Measurements from ENCODE around the gene CDC42BPB.

CDC42BPB gene

DNA sequence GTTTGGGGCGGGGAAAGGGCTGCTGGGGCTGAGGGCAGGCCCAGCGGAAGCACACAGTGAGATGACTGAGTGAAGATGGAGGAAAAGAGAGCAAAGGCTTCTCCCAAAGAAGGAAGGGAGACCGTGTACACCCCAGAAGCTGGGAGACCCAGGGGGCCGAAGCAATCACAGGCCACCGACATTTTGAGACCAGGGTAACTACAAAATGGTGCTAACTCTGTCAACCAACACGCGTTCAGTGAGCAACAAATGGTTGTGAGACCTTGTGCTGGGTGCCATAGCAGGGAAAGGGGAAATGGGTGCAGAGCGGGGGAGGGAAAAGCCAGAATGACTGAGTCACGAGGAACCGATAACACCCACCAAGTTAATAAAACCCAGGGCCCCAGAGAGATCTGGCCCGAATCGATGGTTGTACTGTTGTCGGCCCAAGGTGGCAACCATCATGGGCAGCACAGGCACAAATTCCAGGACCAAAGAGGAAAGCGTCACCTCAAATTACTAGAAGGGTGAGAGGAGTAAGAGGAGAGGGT, 50.3 kb downstream of the CDC42BPB start:
- no peak for DNase-seq
- H3K36me3 ChIP-seq (replicated peaks; ENCODE audit: insufficient read depth, low read length) = no peaks in the 10 kb centered on the region
- H4K20me1 ChIP-seq (ENCODE audit: insufficient read depth, low read length) = no peaks in the 10 kb centered on the region
- no peak overlapping the region for H2AFZ ChIP-seq (ENCODE audit: low read length)
- H3K4me3 ChIP-seq (ENCODE audit: low read length) = no peak overlapping the region
- H3K9me2 ChIP-seq (replicated peaks; ENCODE audit: insufficient read depth, low read length) = no peaks in the 10 kb centered on the region
- H3F3A ChIP-seq (ENCODE audit: insufficient read depth, low read length) = no peaks in the 10 kb centered on the region
- H3K9me3 ChIP-seq (replicated peaks; ENCODE audit: insufficient read depth, low read length) = no peaks in the 10 kb centered on the region
- no peaks in the 10 kb centered on the region for H3K27me3 ChIP-seq (replicated peaks; ENCODE audit: insufficient read depth, low read length)
- no peak overlapping the region for H3K9ac ChIP-seq (ENCODE audit: low read length)
- H3K4me2 ChIP-seq (ENCODE audit: low read depth, low read length) = no peak overlapping the region
- no peaks in the 10 kb centered on the region for H3K4me1 ChIP-seq (ENCODE audit: low read length)
- H3K27ac ChIP-seq (ENCODE audit: low read length) = no peak overlapping the region
- no peak for TF ChIP-seq EZH2 (optimal IDR thresholded peaks at IDR 0.05; ENCODE audit: low read depth, low read length)
- TF ChIP-seq, protein P1, sequence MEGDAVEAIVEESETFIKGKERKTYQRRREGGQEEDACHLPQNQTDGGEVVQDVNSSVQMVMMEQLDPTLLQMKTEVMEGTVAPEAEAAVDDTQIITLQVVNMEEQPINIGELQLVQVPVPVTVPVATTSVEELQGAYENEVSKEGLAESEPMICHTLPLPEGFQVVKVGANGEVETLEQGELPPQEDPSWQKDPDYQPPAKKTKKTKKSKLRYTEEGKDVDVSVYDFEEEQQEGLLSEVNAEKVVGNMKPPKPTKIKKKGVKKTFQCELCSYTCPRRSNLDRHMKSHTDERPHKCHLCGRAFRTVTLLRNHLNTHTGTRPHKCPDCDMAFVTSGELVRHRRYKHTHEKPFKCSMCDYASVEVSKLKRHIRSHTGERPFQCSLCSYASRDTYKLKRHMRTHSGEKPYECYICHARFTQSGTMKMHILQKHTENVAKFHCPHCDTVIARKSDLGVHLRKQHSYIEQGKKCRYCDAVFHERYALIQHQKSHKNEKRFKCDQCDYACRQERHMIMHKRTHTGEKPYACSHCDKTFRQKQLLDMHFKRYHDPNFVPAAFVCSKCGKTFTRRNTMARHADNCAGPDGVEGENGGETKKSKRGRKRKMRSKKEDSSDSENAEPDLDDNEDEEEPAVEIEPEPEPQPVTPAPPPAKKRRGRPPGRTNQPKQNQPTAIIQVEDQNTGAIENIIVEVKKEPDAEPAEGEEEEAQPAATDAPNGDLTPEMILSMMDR (IDR thresholded peaks at IDR 0.05; ENCODE audit: low read length) = no peak
- TF ChIP-seq EZH2phosphoT487 (IDR thresholded peaks at IDR 0.05; ENCODE audit: low read length) = no peak
- H3K79me2 ChIP-seq (ENCODE audit: low read length) = no peaks in the 10 kb centered on the region

DNA sequence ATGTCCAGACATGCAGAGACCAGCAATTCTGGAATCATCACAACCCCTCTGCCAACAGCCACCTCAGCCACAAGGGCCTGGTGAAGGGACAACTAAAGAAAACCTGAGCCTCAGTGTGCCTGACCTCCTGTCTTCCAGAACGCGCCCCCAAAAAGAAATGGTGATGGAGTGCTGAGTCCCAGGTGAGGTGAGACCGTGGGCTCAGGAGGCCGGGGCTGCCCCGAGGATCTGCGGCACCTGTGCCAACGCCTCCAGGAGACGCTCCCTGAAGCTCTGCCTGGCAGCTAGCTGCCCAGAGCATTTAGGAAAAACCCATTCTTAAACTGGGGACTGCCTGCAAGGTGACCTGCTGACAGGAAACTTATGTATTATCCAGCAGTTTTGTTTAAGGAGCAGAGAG, 51.2 kb downstream of the CDC42BPB start:
- no peaks in the 10 kb centered on the region for H3K4me1 ChIP-seq (ENCODE audit: low read length)
- H3K9me3 ChIP-seq (replicated peaks; ENCODE audit: insufficient read depth, low read length) = no peaks in the 10 kb centered on the region
- no peak overlapping the region for H3K27ac ChIP-seq (ENCODE audit: low read length)
- no peak overlapping the region for H3K4me2 ChIP-seq (ENCODE audit: low read depth, low read length)
- no peak overlapping the region for H3K9ac ChIP-seq (ENCODE audit: low read length)
- no peaks in the 10 kb centered on the region for H3K36me3 ChIP-seq (replicated peaks; ENCODE audit: insufficient read depth, low read length)
- no peak for DNase-seq
- TF ChIP-seq EZH2 (optimal IDR thresholded peaks at IDR 0.05; ENCODE audit: low read depth, low read length) = no peak
- TF ChIP-seq, protein P1 (IDR thresholded peaks at IDR 0.05; ENCODE audit: low read length) = no peak
- TF ChIP-seq EZH2phosphoT487 (IDR thresholded peaks at IDR 0.05; ENCODE audit: low read length) = no peak
- H3K79me2 ChIP-seq (ENCODE audit: low read length) = no peaks in the 10 kb centered on the region
- no peak overlapping the region for H2AFZ ChIP-seq (ENCODE audit: low read length)
- H3K4me3 ChIP-seq (ENCODE audit: low read length) = no peak overlapping the region
- H4K20me1 ChIP-seq (ENCODE audit: insufficient read depth, low read length) = no peaks in the 10 kb centered on the region
- H3F3A ChIP-seq (ENCODE audit: insufficient read depth, low read length) = no peaks in the 10 kb centered on the region
- H3K27me3 ChIP-seq (replicated peaks; ENCODE audit: insufficient read depth, low read length) = no peaks in the 10 kb centered on the region
- H3K9me2 ChIP-seq (replicated peaks; ENCODE audit: insufficient read depth, low read length) = no peaks in the 10 kb centered on the region

- no peak for DNase-seq
Observed at GRCh38 chr14:103003850-103004249, 53.5 kb downstream of the CDC42BPB start.

More at GRCh38 chr14:103003850-103004249, 53.5 kb downstream of the CDC42BPB start:
- Histone ChIP-seq H3K9me2 (replicated peaks; ENCODE audit: insufficient read depth, low read length) (no peaks in the 10 kb centered on the region), H3K4me3 (ENCODE audit: low read length) (no peak overlapping the region), H4K20me1 (ENCODE audit: insufficient read depth, low read length) (no peaks in the 10 kb centered on the region), H3K4me2 (ENCODE audit: low read depth, low read length) (no peak overlapping the region), H2AFZ (ENCODE audit: low read length) (no peak overlapping the region), H3K9ac (ENCODE audit: low read length) (no peak overlapping the region), H3K27me3 (replicated peaks; ENCODE audit: insufficient read depth, low read length) (no peaks in the 10 kb centered on the region), H3K9me3 (replicated peaks; ENCODE audit: insufficient read depth, low read length) (no peaks in the 10 kb centered on the region), H3K27ac (ENCODE audit: low read length) (no peak overlapping the region), H3F3A (ENCODE audit: insufficient read depth, low read length) (no peaks in the 10 kb centered on the region), H3K36me3 (replicated peaks; ENCODE audit: insufficient read depth, low read length) (no peaks in the 10 kb centered on the region), H3K4me1 (ENCODE audit: low read length) (no peaks in the 10 kb centered on the region), H3K79me2 (ENCODE audit: low read length) (no peaks in the 10 kb centered on the region)
- TF ChIP-seq EZH2 (optimal IDR thresholded peaks at IDR 0.05; ENCODE audit: low read depth, low read length) = no peak
- TF ChIP-seq, protein P1 (IDR thresholded peaks at IDR 0.05; ENCODE audit: low read length) = no peak
- no peak for TF ChIP-seq EZH2phosphoT487 (IDR thresholded peaks at IDR 0.05; ENCODE audit: low read length)
